ENCODE data around the gene ZSCAN18.

The ZSCAN18 gene

GRCh38 chr19:58086825-58087710, 11.0 kb downstream of the ZSCAN18 start:
- DNase-seq: no peak

GRCh38 chr19:58085348-58085875, 12.6 kb downstream of the ZSCAN18 start:
- no peak for DNase-seq

DNA sequence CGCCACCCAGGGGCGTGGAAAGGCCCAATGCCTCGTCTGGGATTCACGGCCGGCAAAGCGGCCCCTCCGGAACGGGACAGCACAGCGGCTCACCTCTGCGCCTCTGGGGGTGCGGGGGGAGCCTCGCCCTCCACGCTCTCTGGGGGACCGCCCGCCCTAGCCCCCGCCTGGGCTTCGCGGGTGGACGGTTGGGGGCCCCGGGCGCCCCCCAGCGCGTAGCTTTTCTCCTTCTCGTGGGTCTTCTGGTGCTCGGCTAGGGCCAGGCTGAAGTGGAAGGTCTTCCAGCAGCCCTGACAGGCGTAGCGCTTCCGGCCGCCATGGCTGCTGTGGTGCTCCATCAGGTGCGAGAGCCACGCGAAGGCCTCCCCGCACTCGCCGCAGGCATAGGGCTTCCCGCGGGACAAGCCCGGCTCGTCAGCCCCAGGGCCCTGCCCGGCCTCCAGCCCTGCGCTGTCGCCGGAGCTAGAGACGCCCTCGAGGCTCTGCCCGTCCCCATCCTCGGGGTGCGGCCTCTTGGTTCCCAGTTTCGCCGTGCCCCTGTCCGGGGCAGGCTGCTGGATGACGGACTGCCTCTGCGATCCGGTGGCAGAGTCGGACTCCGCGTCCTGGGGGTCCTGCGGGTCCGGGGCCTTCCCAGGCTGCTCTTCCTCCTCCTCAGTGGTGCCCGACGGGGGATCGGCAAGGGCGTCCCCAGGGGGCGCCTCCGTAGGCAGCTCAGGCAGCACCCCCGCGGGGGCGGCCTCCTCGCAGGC, 13.3 kb downstream of the ZSCAN18 start:
- DNase-seq: no peak

GRCh38 chr19:58083021-58083420, 15.0 kb downstream of the ZSCAN18 start:
- DNase-seq: no peak

DNA sequence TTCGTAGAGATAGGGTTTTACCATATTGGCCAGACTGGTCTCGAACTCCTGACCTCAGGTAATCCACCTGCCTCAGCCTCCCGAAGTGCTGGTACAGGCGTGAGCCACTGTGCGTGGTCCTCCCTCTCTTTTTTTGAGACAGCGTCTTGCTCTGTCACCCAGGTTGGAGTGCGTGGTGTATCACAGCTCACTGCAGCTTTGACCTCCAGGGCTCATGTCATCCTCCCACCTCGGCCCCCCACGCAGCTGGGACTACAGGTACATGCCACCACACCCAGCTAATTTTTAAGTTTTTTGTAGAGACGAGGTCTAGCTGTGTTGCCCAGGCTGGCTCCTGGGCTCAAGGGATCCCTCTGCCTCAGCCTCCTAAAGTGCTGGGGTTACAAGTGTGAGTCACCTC, 18.2 kb downstream of the ZSCAN18 start:
- DNase-seq: no peak

DNA sequence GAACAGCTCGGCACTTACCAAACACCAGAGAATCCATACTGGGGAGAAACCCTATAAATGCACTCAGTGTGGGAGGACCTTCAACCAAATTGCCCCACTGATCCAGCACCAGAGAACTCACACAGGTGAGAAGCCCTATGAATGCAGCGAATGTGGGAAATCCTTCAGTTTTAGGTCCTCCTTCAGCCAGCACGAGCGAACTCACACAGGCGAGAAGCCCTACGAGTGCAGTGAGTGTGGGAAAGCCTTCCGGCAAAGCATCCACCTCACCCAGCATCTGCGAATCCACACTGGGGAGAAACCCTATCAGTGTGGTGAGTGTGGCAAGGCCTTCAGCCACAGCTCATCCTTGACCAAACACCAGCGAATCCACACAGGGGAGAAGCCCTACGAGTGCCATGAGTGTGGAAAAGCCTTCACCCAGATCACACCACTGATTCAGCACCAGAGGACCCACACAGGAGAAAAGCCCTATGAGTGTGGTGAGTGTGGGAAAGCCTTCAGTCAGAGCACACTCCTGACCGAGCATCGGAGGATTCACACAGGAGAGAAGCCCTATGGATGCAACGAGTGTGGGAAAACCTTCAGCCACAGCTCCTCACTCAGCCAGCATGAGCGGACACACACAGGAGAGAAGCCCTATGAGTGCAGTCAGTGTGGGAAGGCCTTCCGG, 30.7 kb downstream of the ZSCAN18 start:
- no peak for DNase-seq

DNA sequence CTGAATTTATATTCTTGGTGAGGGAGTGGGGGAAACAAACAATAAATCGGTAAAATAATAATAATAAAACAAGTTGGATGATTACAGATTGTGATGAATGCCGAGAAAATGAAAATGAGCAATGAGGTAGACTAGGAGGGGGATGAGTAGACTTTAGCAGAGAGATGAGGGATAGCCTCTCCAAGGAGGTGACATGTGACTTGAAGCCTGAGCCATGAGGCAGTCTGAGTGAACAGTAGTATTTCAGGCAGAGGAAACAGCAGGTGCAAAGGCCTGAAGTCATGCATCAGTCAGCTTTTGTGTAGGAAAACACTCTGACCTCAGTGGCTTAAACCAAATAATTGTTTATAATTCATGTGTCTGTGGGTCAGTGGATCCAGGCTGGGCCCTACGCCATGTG, 34.3 kb downstream of the ZSCAN18 start:
- DNase-seq: no peak

DNA sequence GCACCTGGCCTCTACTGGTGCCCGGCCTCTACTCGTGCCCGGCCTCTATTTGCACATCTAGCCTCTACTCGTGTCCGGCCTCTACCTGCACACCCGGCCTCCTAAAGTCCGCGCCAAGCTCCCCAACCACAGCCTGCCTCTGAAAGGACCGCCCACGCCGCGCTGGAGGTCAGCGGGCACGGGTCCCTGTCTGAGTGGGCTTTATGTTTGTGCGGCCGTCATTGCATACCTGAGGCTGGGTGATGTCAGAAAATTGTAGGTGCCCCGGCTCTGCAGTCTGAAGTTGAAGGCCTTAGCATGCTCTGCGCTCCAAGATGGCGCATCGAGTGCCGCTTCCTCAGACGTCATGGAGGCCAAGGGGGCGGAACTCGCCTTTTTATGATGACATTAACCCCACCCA, 37.8 kb downstream of the ZSCAN18 start:
- DNase-seq: no peak

- no peak for DNase-seq
Observed at GRCh38 chr19:58059671-58060078, 38.4 kb downstream of the ZSCAN18 start.

DNA sequence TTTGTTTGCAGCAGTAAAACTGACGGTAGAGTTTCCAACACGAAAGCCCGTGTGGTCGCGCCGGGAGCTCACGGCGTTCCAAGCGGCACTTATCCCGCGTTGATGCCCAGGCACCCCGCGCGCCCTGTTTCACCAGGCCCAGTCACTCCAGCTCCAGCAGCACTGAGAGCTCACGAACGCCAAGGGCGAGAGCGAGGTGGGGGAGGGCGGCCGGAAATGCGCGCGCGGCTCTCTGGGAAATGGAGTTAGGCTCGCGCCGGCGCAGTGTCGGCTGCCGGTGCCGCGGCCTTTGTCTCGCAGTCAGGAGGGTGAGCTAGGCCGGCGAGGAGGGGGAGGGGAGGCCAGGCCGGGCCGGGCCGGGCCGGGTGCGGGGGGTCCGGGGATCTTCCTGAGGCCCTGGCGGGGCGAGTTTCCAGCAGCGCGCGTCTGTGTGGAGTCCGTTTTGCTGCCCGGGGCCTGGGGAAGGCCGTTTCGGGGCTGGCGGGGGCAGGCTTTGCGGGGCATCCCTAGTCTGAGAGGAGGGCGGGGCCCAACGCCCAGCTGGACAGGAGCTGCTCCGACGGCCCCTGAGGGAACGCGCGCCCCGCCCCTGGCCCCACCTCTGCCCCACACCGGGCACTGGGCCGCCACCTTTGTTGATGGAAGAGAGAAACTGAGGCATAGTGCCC, 38.9 kb downstream of the ZSCAN18 start, which contains the start of gene ZNF135:
TSS of gene ZNF135 (plus strand) at position 280 of the 668 bp plus-strand sequence. CDS start 721 bp downstream, outside the sequence.
- DNase-seq: peak; percentile 88

DNA sequence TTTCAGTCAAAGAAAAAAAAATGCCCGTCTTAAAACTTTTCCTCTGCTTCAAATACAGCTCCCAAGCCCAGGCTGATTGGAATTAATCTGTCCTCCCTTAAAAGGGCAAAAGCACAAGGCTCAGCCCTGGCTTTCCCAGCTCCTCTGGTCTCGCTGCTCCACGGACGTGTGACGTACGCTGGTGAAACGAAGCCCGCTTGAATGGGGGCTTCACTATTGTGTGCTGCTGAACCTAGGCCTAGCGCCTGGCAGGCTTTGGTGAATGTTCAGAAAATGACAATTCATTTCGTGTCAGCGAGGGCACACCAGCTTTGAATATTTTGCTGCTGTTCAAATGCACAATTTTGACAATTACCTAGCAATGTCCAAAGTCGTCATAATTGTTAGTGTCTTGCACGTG, 39.6 kb downstream of the ZSCAN18 start:
- DNase-seq: no peak

DNA sequence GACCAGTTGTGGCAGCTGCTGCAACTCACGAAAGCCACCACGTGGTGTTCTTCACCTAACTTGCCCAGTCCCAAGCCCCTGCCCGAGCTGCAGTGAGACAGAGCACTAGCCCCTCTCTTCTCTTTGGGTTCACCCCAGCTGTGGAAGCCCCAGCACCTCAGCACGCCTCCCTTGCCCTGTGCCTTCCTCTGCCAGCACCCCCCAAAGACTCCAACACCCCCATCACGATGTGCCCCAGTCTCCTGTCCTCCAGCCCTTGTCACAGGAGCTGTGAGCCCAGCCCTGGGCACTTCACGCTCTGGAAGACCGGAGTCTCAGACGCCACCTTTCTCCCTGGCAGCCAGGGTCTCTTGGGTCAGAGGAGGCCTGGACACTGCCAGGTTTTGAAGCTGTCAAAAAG, 41.2 kb downstream of the ZSCAN18 start:
- no peak for DNase-seq

- DNase-seq: no peak
Observed at GRCh38 chr19:58056261-58056660, 41.8 kb downstream of the ZSCAN18 start.

DNA sequence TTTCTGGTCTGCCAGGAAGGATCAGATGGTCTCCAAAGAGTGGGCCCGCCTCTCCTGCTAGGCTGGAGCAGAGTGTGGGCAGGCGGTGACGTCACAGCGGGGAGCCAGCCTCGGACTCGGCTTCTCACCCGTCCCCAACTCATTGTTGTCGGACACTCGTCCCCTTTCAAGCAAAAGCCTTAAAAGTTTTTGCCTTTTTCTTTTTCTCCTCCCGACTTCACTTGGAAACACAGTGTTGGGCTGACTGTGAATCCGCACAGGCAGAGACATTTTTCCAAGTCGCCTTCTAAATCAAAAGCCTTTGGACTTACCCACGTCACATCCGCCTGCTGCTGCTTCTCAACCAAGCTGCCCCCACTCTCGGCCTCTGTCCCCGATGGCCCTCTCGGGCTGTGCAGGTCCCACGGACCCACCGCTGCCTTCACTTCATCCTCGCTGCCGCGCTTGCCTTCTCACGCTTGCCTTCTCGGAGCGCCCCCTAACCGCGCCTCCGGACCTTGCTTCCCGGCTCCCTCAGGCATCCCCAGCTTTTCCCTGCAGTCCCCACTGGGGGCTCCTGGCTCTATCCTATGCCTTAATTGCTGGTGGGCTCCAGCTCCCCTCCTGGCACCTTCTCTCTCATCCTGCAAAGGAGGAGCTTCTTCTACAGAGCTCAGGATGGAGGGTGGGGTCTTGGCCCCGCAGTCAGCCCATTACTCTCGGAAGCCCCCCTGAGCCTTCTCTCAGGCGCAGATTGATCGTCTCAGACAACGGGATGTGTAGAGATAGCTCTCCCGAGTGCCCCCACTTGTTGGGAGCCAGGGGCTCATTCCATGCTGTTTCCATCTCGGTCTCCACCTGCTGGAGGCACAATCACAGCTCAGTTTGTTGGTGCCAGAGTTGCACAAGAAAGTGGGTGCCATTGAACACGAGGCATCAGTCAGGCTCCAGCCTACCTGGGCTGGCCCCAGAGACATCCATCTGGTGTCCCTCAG, 42.8 kb downstream of the ZSCAN18 start:
- no peak for DNase-seq

DNA sequence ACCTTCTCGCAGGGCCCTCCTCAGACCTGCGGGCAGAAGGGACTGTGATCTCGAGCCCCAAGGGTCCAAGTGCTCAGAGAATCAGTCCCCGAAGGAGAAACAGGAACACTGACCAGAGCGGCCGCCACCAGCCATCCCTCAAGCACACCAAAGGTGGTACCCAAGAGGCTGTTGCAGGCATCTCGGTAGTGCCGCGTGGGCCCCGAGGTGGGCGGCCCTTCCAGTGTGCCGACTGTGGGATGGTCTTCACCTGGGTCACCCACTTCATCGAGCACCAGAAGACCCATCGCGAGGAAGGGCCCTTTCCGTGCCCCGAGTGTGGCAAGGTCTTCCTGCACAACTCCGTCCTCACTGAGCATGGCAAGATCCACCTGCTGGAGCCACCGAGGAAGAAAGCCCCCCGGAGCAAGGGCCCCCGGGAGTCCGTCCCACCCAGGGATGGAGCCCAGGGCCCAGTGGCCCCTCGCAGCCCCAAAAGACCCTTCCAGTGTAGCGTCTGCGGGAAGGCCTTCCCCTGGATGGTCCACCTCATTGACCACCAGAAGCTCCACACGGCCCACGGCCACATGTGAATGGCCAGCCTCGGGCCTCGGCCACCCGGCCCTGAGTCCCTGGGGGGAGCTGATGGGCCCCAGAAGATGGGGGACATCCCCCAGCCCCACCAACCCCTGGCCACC, 44.4 kb downstream of the ZSCAN18 start:
- DNase-seq: no peak

GRCh38 chr19:58052256-58052655, 45.8 kb downstream of the ZSCAN18 start:
- DNase-seq: no peak

GRCh38 chr19:58047672-58048071, 50.4 kb downstream of the ZSCAN18 start:
- no peak for DNase-seq

GRCh38 chr19:58046856-58047255, 51.2 kb downstream of the ZSCAN18 start:
- no peak for DNase-seq

DNA sequence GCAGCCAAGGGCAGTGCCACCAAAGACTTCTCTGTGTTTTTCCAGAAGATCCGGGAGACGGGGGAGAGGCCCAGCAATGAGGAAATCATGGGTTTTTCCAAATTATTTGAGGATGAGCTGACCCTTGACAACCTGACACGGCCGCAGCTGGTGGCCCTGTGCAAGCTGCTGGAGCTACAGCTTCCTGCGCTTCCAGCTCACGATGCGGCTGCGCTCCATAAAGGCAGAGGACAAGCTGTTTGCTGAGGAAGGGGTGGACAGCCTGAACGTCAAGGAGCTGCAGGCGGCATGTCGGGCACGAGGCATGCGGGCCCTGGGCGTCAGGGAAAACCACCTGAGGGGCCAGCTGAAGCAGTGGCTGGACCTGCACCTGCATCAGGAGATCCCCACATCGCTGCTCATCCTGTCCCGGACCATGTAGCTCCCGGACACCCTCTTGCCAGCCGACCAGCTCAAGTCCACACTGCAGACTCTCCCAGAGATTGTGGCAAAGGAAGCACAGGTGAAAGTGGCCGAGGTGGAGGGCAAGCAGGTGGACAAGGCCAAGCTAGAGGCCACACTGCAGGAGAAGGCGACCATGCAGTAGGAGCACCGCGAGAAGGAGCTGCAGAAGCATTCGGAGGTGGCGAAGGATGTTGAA, 52.5 kb downstream of the ZSCAN18 start:
- no peak for DNase-seq

GRCh38 chr19:58044886-58045285, 53.1 kb downstream of the ZSCAN18 start:
- DNase-seq: no peak

Data from islet precursor cell (in vitro differentiated cells).